Fibroblast of gingiva (primary cell): ENCODE data around the gene RAB23.
"Not testable (repeated sequence)": the region's sequence is repeated elsewhere in the genome, so short reads cannot be mapped to it uniquely, and the experiment has no call there.

Source experiments
- DNase-seq: peaks from one replicate; pipeline ENCODE4 v3.0.0-alpha.2; 2011; ENCODE audit warnings: low read depth

Gene RAB23

GRCh38 chr6:57221936-57222742, at the start of gene RAB23:
Gene RAB23, minus strand, starts transcription at chr6:57222307. Its CDS starts 11,927 bp downstream, at chr6:57210380.
- peak; percentile 82 for DNase-seq

- DNase-seq = no peak
These were observed 46.2 kb upstream of the RAB23 start for GRCh38 chr6:57268294-57268640.

DNA sequence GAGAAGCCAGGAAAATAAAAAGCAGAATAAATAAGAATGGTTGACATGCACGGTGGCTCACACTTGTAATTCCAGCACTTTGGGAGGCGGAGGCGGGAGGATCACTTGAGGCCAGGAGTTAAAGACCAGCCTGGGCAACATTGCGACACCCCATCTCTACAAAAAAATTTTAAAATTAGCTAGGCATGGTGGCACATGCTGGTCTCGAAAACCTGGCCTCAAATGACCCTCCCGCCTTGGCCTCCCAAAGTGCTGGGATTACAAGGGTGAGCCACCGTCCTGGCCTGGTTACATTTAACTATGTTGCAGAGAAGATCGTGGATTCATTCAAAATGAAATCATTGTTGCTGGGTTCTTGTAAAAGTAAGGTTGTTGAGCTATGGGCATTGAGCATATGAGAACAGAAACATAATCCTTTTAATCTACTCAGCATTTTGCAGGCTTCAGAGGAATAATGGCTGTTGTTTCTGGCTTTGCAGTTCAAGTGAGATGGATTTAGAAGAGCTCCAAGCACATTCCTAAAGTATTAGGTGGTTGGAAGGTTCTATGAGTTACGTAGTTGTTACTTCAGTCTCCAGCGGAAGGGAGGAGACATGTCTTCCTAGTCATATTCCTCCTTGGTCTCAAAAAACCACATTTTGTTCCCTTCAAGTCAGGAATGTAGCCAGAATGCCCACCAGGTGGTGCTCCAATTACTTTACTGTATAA, 45.6 kb upstream of the RAB23 start:
- peak; percentile 95 for DNase-seq

DNA sequence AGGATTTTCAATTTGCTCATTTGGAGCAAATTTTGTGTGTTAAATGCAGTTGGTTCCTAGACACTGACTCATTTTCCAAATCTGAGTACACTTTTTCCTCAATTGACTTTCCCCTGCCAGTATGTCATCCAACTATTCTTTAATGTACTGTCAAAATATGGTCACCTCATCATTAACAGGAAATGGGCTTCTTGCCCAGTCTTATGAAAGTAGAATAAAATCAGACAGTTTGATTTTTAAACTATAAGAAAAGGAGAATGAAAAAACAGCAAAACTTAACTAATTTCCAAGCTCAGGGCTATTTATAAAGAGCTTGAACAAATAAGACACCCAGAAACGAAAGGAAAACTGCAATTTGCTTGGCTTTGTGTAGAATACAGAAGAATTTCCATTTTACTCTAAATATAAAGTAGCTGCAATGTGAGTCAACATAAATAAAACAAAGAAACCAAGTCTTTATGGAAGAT, 43.7 kb upstream of the RAB23 start:
- peak; percentile 32 for DNase-seq

GRCh38 chr6:57263739-57264138, 41.6 kb upstream of the RAB23 start:
- DNase-seq = no peak

GRCh38 chr6:57262901-57263694, 41.0 kb upstream of the RAB23 start:
- DNase-seq = peak; percentile 87

DNA sequence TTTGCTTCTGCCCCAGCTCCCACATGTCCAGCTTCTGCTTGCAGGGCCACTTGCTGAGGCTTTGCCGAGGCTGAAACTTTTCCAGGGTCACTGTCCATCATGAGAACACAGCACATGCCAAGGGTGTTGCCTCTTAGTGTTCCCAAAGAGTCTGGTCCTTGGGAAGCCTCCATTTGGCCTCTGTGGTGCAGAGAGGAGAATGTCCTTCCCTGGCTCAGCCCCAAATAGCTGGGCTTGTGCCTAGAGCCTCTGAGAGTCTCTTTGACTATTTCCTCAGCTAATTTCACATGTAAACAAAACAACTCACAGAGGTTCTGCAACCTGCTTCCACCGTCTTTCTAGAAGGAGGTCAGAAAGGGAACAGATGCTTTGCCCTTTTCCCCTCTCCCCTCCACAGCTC, 40.4 kb upstream of the RAB23 start:
- peak; percentile 84 for DNase-seq

- peak; percentile 41 for DNase-seq
These were observed 39.8 kb upstream of the RAB23 start for GRCh38 chr6:57261926-57262325.

DNA sequence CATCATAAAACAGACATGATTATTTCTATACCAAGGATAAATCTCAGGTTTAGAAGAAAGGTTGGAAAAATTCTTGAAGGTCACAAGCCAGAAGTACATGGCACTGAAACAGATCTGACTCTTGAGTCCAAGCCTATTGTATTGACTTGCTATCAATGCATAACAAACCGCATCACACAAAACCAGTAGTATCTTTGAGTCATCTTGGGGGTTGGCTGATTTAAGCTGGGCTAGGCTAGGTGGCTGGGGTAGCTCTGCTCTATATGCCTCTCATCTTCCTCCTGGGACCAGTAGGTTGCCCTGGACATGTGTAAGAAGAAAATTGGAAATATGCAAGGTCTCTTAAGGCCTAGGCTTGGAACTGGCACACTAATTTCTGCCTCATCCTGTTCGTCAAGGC, 37.0 kb upstream of the RAB23 start:
- no peak for DNase-seq

- peak; percentile 74 for DNase-seq
These were observed 35.9 kb upstream of the RAB23 start for GRCh38 chr6:57257911-57258541.

DNA sequence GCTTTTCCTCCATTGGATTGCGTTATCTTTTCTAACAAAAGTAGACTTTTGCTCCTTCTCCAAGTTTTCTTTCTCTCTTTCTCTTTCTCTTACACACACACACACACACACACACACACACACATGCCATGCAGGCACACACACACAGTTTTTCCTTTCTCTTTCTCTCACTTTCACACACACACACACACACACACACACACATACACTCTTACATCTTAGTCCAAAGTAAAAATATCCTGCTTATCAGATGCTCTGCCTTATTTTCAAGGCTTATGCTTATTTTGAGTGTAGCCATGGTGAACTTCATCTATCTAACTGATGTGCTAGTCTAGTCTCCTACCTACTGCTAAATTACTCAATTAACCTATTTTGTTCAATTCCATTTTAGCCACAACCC, 34.4 kb upstream of the RAB23 start:
- DNase-seq = no peak

DNA sequence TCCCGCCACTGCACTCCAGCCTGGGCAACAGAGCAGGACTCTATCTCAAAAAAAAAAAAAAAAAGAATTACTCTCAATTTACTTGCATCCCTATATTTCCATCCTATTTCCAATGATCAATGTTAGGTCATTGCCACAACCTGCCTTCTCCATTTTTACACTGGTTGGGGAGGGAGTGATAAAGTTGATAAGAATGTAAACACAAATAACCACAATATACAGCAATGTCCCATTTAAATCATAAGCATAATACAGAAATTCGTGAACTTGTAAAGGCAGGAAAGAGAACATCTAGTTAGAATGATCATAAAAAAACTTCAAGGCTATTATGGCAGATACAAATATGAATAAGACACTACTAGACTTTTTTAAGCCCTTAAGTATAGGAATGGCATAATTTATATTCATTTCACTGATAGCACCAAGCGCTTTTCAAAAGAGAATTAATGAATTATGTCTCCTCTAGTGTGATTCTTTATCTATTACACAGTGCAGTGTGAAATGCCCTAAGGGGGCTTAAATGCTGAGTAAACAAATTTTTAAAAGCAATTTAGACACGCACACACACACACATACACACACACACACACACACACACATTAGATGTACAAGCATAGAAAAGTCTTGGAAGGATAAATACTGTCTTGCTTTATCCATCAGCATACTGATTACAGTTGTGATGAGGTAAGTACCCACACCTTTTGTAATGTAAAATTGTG, 33.5 kb upstream of the RAB23 start:
- no peak for DNase-seq

DNA sequence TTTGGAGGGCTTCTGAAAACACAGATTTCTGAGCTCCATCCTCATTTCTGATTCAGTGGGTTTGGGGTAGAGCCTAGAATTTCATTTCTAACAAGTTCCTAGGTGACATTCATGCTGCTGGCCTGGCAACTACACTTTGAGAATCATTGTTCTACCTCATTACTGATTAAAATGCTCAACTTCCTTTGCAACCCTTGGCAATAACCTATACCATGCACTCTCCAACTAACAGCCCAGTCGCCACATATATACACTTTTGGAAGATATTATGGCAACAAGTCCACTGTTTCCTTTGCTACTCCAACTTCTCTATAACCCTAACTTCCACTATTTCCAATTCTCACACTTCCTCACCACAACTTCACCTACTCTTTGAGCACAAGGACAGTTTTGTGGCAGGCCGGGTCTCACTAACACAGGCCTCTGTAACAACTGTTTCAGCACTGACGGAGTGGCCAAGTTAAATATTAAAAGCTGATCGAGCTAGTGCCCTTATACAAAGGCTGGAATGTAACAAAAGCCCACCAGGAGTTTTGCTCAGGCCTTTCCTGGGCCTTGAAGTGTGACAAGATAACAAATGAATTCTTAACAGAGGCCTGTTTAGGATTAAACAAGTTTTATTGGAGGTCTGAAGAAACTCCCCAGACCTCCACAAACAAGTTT, 32.1 kb upstream of the RAB23 start:
- no peak for DNase-seq

- DNase-seq = peak; percentile 75
These were observed 30.9 kb upstream of the RAB23 start for GRCh38 chr6:57252975-57253374.

- DNase-seq = no peak
These were observed 30.0 kb upstream of the RAB23 start for GRCh38 chr6:57252137-57252536.

GRCh38 chr6:57250348-57250747, 28.2 kb upstream of the RAB23 start:
- DNase-seq = no peak

GRCh38 chr6:57248311-57248895, 26.3 kb upstream of the RAB23 start:
- DNase-seq = no peak

DNA sequence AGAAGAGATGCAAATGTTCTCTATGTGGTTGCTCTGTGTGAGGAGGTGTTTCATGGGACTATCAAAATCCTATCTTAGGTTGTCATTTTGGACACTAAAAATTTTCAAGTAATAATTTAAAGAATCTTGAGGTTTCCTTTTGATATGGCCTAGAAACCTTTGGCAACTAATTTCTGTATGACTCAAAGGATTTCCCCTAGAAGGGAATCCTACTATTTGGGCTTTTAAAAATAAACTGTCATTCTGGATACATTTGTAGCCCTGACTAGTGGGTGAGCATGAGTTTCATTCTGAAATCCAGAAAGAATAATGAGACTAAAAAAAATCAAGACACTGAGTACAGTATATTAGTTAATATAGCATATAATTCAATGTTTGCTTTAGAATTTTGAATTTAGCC, 25.5 kb upstream of the RAB23 start:
- DNase-seq = no peak

GRCh38 chr6:57246307-57246706, 24.2 kb upstream of the RAB23 start:
- no peak for DNase-seq

DNA sequence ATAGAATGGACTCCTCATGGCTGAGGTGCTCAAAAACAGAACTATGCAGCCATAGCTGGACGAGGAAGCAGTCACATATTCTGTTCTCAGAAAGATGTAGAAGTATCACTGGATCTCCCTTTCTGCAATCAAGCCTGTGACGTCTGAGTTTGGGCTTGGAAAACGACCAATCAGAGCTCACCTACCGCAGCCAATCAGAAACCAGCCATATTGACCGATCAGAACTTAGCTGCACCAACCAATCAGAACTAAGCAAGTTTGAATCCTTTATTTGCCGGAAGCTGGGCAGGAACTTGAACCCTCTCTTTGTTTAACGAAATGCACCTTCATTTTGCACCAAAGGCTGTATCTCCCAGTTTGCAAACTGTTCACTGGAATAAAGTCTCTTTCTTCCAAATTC, 21.8 kb upstream of the RAB23 start:
- DNase-seq = no peak

GRCh38 chr6:57243526-57243925, 21.4 kb upstream of the RAB23 start:
- DNase-seq = not testable (repeated sequence)
